ENCODE data around the gene ANKRD13B. TPM values are rescaled to one million over a fixed set of nuclear protein-coding genes. Genes with fewer than 3 reads are reported as not detected.

ANKRD13B gene
- polyA plus RNA-seq, 2 of the 4 experiments (the other 2 are of a cell fraction): 4.5 to 17.8 TPM

DNA sequence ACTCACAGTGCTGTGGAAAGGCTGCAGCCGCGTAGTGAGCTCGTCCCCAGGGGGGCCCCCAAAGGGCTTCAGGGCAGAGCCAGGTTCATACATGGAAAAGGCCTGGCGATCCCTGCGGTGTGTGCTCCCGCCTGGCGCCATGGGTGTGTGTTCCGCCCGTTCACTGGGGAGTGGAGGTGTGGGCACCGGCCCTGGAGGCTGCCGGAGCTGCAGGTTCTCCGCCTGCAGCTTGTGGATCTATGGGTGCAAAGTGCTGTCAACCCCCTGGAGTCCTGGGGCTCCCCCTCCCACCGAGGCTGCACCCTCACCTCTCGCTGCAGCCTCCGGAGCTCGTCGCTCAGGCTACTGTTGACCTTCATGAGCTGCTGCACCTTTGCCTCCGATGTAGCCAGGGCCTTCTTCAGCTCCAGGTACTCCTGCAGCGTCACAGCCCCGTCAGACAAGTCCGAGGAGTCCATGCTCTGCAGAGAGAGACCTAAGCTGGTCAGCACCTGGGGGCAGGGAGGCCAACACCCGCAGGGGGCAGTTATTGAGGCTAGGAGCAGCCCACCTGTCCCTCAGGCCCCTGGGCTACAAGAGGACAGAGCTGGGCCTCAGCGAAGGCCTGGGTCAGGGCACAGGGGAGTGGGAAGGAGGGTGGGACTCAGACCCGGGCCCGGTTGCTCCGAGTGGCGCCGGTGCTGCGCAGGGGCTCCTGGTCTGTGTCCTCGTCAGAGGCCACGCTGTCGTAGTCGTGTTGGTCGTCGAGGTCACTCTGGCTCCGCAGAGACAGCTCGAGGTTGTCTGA, 16.5 kb upstream of the ANKRD13B start:
- FAIRE-seq (no peak), DNase-seq (ENCODE audit: low read depth in 1 of 2, low spot score in 1 of 2) (no peak), ATAC-seq (no peak)
- Histone ChIP-seq H3K4me3 (no peak overlapping the region), H3K27ac (no peak overlapping the region), H3K4me1 (peaks cover 14% of the 10 kb centered on the region), H3K9me3 (no peaks in the 10 kb centered on the region), H3K4me2 (no peak overlapping the region)
- TF ChIP-seq CEBPB (IDR thresholded peaks at IDR 0.05) (no peak), KDM1A (IDR thresholded peaks at IDR 0.05; ENCODE audit: low read depth) (no peak)
- WGBS (ENCODE audit: missing lambda C conversion rate): 89% methylated on average over 26 of the region's 37 CpGs
- ChIA-PET CTCF (interaction anchor here (1.0 to 24.0 kb wide), 11 partner anchors 5 to 517 kb away, joined by 3 to 474 read pairs (median 7); partner anchors contain the start of genes ABHD15, ANKRD13B, CORO6 and MYO18A), POLR2A (interaction anchor here (0.8 to 1.4 kb wide), 3 partner anchors 8 to 16 kb away, joined by 3 to 4 read pairs (median 4); partner anchors contain the start of genes ABHD15, ANKRD13B and TP53I13)

- 97% methylated on average over 9 of the region's 9 CpGs for WGBS (ENCODE audit: missing lambda C conversion rate)
- Histone ChIP-seq H3K4me3 (no peak overlapping the region), H3K27ac (no peak overlapping the region), H3K9me3 (no peaks in the 10 kb centered on the region), H3K4me2 (no peak overlapping the region), H3K4me1 (peaks cover 20% of the 10 kb centered on the region)
- no peak for TF ChIP-seq CBX2 (IDR thresholded peaks at IDR 0.05; ENCODE audit: borderline replicate concordance, low read depth)
- no peak for TF ChIP-seq BCL3 (IDR thresholded peaks at IDR 0.05)
- TF ChIP-seq RNF2 (IDR thresholded peaks at IDR 0.05; ENCODE audit: borderline replicate concordance, low read depth): no peak
- TF ChIP-seq, protein P1, sequence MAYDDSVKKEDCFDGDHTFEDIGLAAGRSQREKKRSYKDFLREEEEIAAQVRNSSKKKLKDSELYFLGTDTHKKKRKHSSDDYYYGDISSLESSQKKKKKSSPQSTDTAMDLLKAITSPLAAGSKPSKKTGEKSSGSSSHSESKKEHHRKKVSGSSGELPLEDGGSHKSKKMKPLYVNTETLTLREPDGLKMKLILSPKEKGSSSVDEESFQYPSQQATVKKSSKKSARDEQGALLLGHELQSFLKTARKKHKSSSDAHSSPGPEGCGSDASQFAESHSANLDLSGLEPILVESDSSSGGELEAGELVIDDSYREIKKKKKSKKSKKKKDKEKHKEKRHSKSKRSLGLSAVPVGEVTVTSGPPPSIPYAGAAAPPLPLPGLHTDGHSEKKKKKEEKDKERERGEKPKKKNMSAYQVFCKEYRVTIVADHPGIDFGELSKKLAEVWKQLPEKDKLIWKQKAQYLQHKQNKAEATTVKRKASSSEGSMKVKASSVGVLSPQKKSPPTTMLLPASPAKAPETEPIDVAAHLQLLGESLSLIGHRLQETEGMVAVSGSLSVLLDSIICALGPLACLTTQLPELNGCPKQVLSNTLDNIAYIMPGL (CRISPR knock-in tag; IDR thresholded peaks at IDR 0.05; ENCODE audit: borderline replicate concordance): no peak
- no peak for TF ChIP-seq CHD4 (IDR thresholded peaks at IDR 0.05; ENCODE audit: borderline replicate concordance)
- TF ChIP-seq MAFK (IDR thresholded peaks at IDR 0.05; ENCODE audit: partially characterized antibody): no peak
- DNase-seq (ENCODE audit: low read depth in 1 of 2, low spot score in 1 of 2) (no peak), FAIRE-seq (no peak), ATAC-seq (no peak)
- POLR2A ChIA-PET: interaction anchor here (0.8 kb wide), 1 partner anchor 16 kb away, joined by 3 read pairs; the partner anchor contains the start of gene ANKRD13B
- CTCF ChIA-PET: interaction anchor here (1.1 to 24.0 kb wide), 10 partner anchors 4 to 516 kb away, joined by 3 to 474 read pairs (median 10); partner anchors contain the start of genes ABHD15, ANKRD13B, CORO6 and TP53I13
Measured at GRCh38 chr17:29577001-29577370, 15.9 kb upstream of the ANKRD13B start.

GRCh38 chr17:29577385-29578211, 15.3 kb upstream of the ANKRD13B start:
- Histone ChIP-seq H3K9me3 (no peaks in the 10 kb centered on the region), H3K4me1 (peaks cover 20% of the 10 kb centered on the region), H3K4me2 (no peak overlapping the region), H3K27ac (peak overlapping the region in 1 of 2 experiments; percentile 19; a peak in 1 of 6 replicates), H3K4me3 (no peak overlapping the region)
- ATAC-seq (no peak), FAIRE-seq (no peak), DNase-seq (ENCODE audit: low read depth in 1 of 2, low spot score in 1 of 2) (no peak)
- 90% methylated on average over 20 of the region's 22 CpGs for WGBS (ENCODE audit: missing lambda C conversion rate)
- TF ChIP-seq KDM1A (IDR thresholded peaks at IDR 0.05; ENCODE audit: low read depth) (no peak), SREBF2 (IDR thresholded peaks at IDR 0.05) (no peak), PHF8 (IDR thresholded peaks at IDR 0.05; ENCODE audit: borderline replicate concordance, low read depth) (no peak), RNF2 (IDR thresholded peaks at IDR 0.05; ENCODE audit: borderline replicate concordance, low read depth) (no peak), NFE2L2 (conservative IDR thresholded peaks at IDR 0.05; ENCODE audit: low read length) (no peak), JUN (IDR thresholded peaks at IDR 0.05) (no peak), FOSB (CRISPR knock-in tag; IDR thresholded peaks at IDR 0.05) (no peak), HES2 (IDR thresholded peaks at IDR 0.05) (no peak), MAZ (IDR thresholded peaks at IDR 0.05; ENCODE audit: borderline replicate concordance, low read depth, low read length) (no peak)
- TF ChIP-seq, protein P1 (CRISPR knock-in tag; IDR thresholded peaks at IDR 0.05; ENCODE audit: borderline replicate concordance): no peak
- TF ChIP-seq, protein P2, sequence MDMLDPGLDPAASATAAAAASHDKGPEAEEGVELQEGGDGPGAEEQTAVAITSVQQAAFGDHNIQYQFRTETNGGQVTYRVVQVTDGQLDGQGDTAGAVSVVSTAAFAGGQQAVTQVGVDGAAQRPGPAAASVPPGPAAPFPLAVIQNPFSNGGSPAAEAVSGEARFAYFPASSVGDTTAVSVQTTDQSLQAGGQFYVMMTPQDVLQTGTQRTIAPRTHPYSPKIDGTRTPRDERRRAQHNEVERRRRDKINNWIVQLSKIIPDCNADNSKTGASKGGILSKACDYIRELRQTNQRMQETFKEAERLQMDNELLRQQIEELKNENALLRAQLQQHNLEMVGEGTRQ (IDR thresholded peaks at IDR 0.05): no peak
- CTCF ChIA-PET: interaction anchor here (1.1 to 24.0 kb wide), 11 partner anchors 3 to 516 kb away, joined by 3 to 474 read pairs (median 36); partner anchors contain the start of genes ABHD15, ANKRD13B, CORO6 and TP53I13
- POLR2A ChIA-PET: interaction anchor here (0.8 kb wide), 1 partner anchor 15 kb away, joined by 3 read pairs; the partner anchor contains the start of gene ANKRD13B
